GM12873 (cell line): ENCODE results near the gene AIRE.

Experiments
- CTCF ChIP-seq: IDR thresholded peaks from 2 replicates; pipeline ENCODE4 v1.5.1; 2012; ENCODE audit warnings: low read depth, mild to moderate bottlenecking, moderate library complexity, low read length, control low read depth; ENCODE audit not compliant: insufficient read depth; ENCODE audit errors: missing control alignments

Gene AIRE

GRCh38 chr21:44328242-44328895, 42.7 kb downstream of the AIRE start:
- no peak for TF ChIP-seq CTCF

GRCh38 chr21:44329086-44329889, 43.6 kb downstream of the AIRE start:
- TF ChIP-seq CTCF: no peak

- TF ChIP-seq CTCF: no peak
Measured at GRCh38 chr21:44329971-44330681, 44.5 kb downstream of the AIRE start.

GRCh38 chr21:44330698-44331097, 45.0 kb downstream of the AIRE start:
- TF ChIP-seq CTCF: no peak

- no peak for TF ChIP-seq CTCF
Measured at GRCh38 chr21:44331209-44331608, 45.5 kb downstream of the AIRE start.

GRCh38 chr21:44331650-44332307, 46.1 kb downstream of the AIRE start:
- no peak for TF ChIP-seq CTCF
